Measurements from ENCODE around the gene POLR3K.
"Not testable (repeated sequence)": the region's sequence is repeated elsewhere in the genome, so short reads cannot be mapped to it uniquely, and the experiment has no call there.

Gene POLR3K

GRCh38 chr16:47234-47633 is 6.2 kb downstream of the POLR3K start:
- DNase-seq, result no peak
- Mint-ChIP-seq H3K4me1 (ENCODE audit: low read depth) (peaks cover 40% of the 10 kb centered on the region), H3K36me3 (ENCODE audit: low read depth) (peaks cover 91% of the 10 kb centered on the region), H3K4me3 (no peak overlapping the region), H3K9me3 (no peaks in the 10 kb centered on the region), H3K27ac (peak overlapping the region; percentile 30), H3K27me3 (no peaks in the 10 kb centered on the region)

DNA sequence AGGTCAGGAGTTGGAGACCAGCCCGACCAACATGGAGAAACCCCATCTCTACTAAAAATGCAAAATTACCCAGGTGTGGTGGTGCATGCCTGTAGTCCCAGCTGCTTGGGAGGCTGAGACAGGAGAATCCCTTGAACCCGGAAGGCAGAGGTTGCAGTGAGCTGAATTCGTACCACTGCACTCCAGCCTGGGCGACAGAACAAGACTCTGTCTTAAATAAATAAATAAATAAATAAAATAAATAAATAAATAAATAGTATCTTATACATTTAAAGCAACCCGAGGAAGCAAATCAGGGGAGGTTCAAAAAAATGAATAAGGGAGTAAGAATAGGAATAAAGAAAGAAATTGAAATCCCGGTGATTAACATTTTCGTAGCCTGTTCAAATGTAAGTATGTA is 6.9 kb downstream of the POLR3K start:
- H3K9me3 Mint-ChIP-seq, H3K27ac Mint-ChIP-seq, H3K4me3 Mint-ChIP-seq, H3K27me3 Mint-ChIP-seq, DNase-seq: not testable (repeated sequence)
- Mint-ChIP-seq H3K36me3 (ENCODE audit: low read depth) (peaks cover 92% of the 10 kb centered on the region), H3K4me1 (ENCODE audit: low read depth) (peaks cover 40% of the 10 kb centered on the region)

DNA sequence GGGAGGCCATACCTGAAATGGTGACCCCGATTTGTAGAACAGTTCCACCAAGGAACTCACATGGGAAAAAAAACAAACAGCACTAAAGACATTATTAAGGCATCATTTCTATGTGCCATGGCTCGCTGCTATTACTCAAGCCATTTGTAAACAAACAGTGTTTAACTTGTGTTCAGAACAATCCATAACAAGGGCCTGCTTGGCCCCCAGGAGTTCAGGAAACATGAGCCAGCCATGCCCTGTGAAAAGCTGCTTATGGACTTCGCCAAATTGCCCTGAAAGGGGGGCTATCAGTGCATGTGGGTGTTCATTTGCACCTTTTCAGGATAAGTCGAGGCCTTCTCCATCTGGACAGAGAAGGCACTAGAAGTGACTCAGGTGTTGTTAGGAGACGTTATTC is 8.0 kb downstream of the POLR3K start:
- DNase-seq, result no peak
- no peak overlapping the region for H3K4me3 Mint-ChIP-seq
- no peak overlapping the region for H3K27ac Mint-ChIP-seq
- peaks cover 34% of the 10 kb centered on the region for H3K4me1 Mint-ChIP-seq (ENCODE audit: low read depth)
- no peaks in the 10 kb centered on the region for H3K9me3 Mint-ChIP-seq
- peaks cover 89% of the 10 kb centered on the region for H3K36me3 Mint-ChIP-seq (ENCODE audit: low read depth)
- no peaks in the 10 kb centered on the region for H3K27me3 Mint-ChIP-seq

GRCh38 chr16:44655-45054 is 8.8 kb downstream of the POLR3K start:
- Mint-ChIP-seq H3K27me3 (no peaks in the 10 kb centered on the region), H3K4me1 (ENCODE audit: low read depth) (peaks cover 35% of the 10 kb centered on the region), H3K27ac (no peak overlapping the region), H3K36me3 (ENCODE audit: low read depth) (peaks cover 86% of the 10 kb centered on the region), H3K9me3 (no peaks in the 10 kb centered on the region), H3K4me3 (no peak overlapping the region)
- no peak for DNase-seq

- Mint-ChIP-seq H3K27me3 (no peaks in the 10 kb centered on the region), H3K4me3 (no peak overlapping the region), H3K4me1 (ENCODE audit: low read depth) (peaks cover 45% of the 10 kb centered on the region), H3K27ac (no peak overlapping the region), H3K9me3 (no peaks in the 10 kb centered on the region), H3K36me3 (ENCODE audit: low read depth) (peaks cover 86% of the 10 kb centered on the region)
- no peak for DNase-seq
These were observed 10.1 kb downstream of the POLR3K start for GRCh38 chr16:43294-43693.

DNA sequence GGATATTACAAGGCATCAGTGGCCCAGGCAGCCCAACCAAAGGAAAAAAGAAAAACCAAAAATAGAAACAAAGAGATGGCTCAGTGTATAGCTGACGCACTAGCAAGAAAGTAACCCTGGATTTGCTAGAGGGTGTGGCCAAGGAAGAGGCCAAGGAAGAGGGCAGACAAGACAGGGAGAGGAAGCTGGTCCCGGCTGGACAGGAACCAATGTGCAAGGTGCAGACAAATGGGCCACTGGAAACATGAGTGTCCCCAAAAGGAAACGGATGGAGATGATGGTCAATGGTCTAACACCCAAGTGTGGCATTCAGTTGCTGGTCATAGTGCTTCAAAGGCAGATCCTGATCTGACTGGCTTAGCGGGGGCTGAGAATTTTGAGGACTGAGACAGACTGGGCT is 10.7 kb downstream of the POLR3K start:
- Mint-ChIP-seq H3K9me3 (no peaks in the 10 kb centered on the region), H3K4me1 (ENCODE audit: low read depth) (peaks cover 42% of the 10 kb centered on the region), H3K36me3 (ENCODE audit: low read depth) (peaks cover 88% of the 10 kb centered on the region), H3K27me3 (no peaks in the 10 kb centered on the region), H3K27ac (peak overlapping the region; percentile 23), H3K4me3 (no peak overlapping the region)
- DNase-seq, result no peak

DNA sequence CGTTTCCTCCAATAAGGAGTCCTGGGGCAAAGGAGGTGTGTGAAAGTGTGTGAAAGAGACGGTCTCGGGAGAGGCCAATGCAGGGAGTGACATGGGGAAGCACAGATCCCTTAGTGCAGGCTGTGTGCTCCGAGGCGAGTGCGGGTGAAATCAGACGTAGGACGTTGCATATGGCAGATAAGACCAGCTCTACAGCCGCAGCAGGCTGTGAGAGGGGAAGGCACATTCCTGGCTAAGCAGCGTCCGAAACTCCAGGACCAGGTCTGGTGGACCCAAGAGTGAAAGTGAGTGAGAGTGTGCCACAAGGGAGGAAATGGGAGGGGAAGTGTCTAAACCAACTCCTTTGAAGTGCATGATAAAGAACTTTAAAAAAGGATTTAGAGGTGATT is 11.3 kb downstream of the POLR3K start:
- no peak for DNase-seq
- H3K4me1 Mint-ChIP-seq (ENCODE audit: low read depth), result peaks cover 39% of the 10 kb centered on the region
- peak overlapping the region; percentile 20 for H3K27ac Mint-ChIP-seq
- peaks cover 87% of the 10 kb centered on the region for H3K36me3 Mint-ChIP-seq (ENCODE audit: low read depth)
- no peak overlapping the region for H3K4me3 Mint-ChIP-seq
- no peaks in the 10 kb centered on the region for H3K9me3 Mint-ChIP-seq
- no peaks in the 10 kb centered on the region for H3K27me3 Mint-ChIP-seq

DNA sequence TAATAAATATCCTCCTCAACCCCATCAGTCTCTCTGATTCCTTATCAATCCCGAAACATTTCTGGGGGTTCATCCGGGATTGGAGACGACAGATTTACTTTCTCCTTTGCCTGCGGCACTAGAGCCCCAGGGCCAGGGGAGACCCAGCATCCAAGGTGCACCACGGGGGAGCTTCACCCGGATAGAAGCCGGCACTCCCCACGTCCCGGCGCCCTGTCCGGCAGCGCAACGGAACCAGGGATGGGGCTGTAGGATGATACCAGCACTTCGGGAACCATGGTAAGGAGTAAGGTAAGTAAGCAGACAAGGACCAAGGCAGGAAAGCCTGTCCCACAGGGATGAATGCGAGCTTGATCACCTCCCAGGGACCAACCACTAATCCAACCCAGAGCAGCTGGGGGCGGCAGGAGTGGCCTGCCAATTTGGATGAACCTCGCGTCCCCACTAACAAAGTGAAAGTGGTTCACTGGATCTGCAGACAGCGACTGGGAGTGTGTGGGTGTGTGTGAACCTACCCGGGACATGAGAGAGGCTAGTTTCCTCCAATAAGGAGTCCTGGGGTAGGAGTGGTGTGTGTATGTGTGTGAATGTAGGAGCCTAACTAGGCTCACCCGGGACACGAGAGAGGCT is 11.9 kb downstream of the POLR3K start:
- peaks cover 86% of the 10 kb centered on the region for H3K36me3 Mint-ChIP-seq (ENCODE audit: low read depth)
- H3K27me3 Mint-ChIP-seq, result no peaks in the 10 kb centered on the region
- DNase-seq, result no peak
- no peak overlapping the region for H3K4me3 Mint-ChIP-seq
- no peaks in the 10 kb centered on the region for H3K9me3 Mint-ChIP-seq
- peaks cover 38% of the 10 kb centered on the region for H3K4me1 Mint-ChIP-seq (ENCODE audit: low read depth)
- H3K27ac Mint-ChIP-seq, result peak overlapping the region; percentile 20

GRCh38 chr16:38941-39892 is 14.2 kb downstream of the POLR3K start:
- Mint-ChIP-seq H3K27me3 (no peaks in the 10 kb centered on the region), H3K4me3 (no peak overlapping the region), H3K36me3 (ENCODE audit: low read depth) (peaks cover 83% of the 10 kb centered on the region), H3K9me3 (no peaks in the 10 kb centered on the region), H3K4me1 (ENCODE audit: low read depth) (peaks cover 38% of the 10 kb centered on the region), H3K27ac (peak overlapping the region; percentile 59)
- DNase-seq, result no peak

GRCh38 chr16:38206-38605 is 15.2 kb downstream of the POLR3K start:
- not testable (repeated sequence) for H3K4me3 Mint-ChIP-seq, H3K27ac Mint-ChIP-seq
- peaks cover 33% of the 10 kb centered on the region for H3K4me1 Mint-ChIP-seq (ENCODE audit: low read depth)

GRCh38 chr16:37511-37910 is 15.9 kb downstream of the POLR3K start:
- no peak overlapping the region for H3K27ac Mint-ChIP-seq
- DNase-seq, result no peak
- H3K4me3 Mint-ChIP-seq, result no peak overlapping the region
- peaks cover 71% of the 10 kb centered on the region for H3K36me3 Mint-ChIP-seq (ENCODE audit: low read depth)
- peaks cover 27% of the 10 kb centered on the region for H3K4me1 Mint-ChIP-seq (ENCODE audit: low read depth)
- no peaks in the 10 kb centered on the region for H3K27me3 Mint-ChIP-seq
- no peaks in the 10 kb centered on the region for H3K9me3 Mint-ChIP-seq

More at GRCh38 chr16:38206-38605, 15.2 kb downstream of the POLR3K start:
- peaks cover 78% of the 10 kb centered on the region for H3K36me3 Mint-ChIP-seq (ENCODE audit: low read depth)
- not testable (repeated sequence) for H3K9me3 Mint-ChIP-seq, DNase-seq, H3K27me3 Mint-ChIP-seq

- DNase-seq, result no peak
- H3K4me3 Mint-ChIP-seq, result no peak overlapping the region
- H3K4me1 Mint-ChIP-seq (ENCODE audit: low read depth), result peaks cover 20% of the 10 kb centered on the region
- H3K27me3 Mint-ChIP-seq, result no peaks in the 10 kb centered on the region
- no peaks in the 10 kb centered on the region for H3K9me3 Mint-ChIP-seq
- no peak overlapping the region for H3K27ac Mint-ChIP-seq
- peaks cover 61% of the 10 kb centered on the region for H3K36me3 Mint-ChIP-seq (ENCODE audit: low read depth)
These were observed 16.9 kb downstream of the POLR3K start for GRCh38 chr16:36336-36984.

DNA sequence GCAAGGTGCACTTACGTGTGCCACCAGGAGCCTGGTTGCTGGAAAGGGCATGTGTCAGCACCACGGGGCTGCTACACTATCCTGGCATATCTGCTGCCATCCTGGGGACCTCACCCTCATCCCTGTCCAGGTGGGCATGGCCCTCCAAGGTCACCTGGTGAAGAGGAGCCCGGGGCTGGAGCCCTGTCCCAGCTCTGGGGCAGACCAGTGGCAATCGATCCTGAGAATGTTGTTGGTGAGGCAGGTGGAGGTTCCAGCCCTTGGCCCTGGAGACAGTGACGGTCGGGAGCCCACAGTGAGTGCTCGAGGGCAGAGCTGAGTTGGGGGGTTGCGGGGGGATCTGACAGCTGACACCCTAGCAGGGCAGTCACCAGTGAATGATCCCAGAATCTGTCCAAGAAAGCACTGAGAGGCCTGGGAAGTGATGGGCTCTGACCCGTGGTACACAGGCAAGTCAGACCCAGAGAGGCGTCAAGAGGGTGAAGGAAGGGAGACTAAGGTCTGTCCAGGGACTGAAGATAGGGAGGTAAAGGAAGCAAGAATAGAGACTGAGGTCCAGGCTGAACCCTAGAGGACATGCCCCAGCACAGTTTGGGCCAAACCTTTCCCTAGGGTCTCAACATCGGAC is 17.6 kb downstream of the POLR3K start:
- no peak overlapping the region for H3K4me3 Mint-ChIP-seq
- no peak overlapping the region for H3K27ac Mint-ChIP-seq
- H3K4me1 Mint-ChIP-seq (ENCODE audit: low read depth), result peaks cover 16% of the 10 kb centered on the region
- peaks cover 54% of the 10 kb centered on the region for H3K36me3 Mint-ChIP-seq (ENCODE audit: low read depth)
- no peaks in the 10 kb centered on the region for H3K9me3 Mint-ChIP-seq
- DNase-seq, result no peak
- no peaks in the 10 kb centered on the region for H3K27me3 Mint-ChIP-seq

- H3K36me3 Mint-ChIP-seq (ENCODE audit: low read depth), result peaks cover 53% of the 10 kb centered on the region
- no peak overlapping the region for H3K27ac Mint-ChIP-seq
- H3K4me3 Mint-ChIP-seq, result no peak overlapping the region
- H3K9me3 Mint-ChIP-seq, result no peaks in the 10 kb centered on the region
- peaks cover 16% of the 10 kb centered on the region for H3K4me1 Mint-ChIP-seq (ENCODE audit: low read depth)
- DNase-seq, result no peak
- H3K27me3 Mint-ChIP-seq, result no peaks in the 10 kb centered on the region
These were observed 18.3 kb downstream of the POLR3K start for GRCh38 chr16:35011-35677.

Data from activated T-cell treated with anti-CD3 and anti-CD28 coated beads, Interleukin-2, amount 50 U/mL, for 24 hours (primary cell).